HL-60/S4 treated with phorbol 12-myristate 13-acetate at 8.2 ng/mL for 4 days and 3 days (cell line): ENCODE results near the gene GXYLT1.
"Not testable (repeated sequence)": the region's sequence is repeated elsewhere in the genome, so short reads cannot be mapped to it uniquely, and the experiment has no call there.

Experiments
- in situ Hi-C: fragments of 300-500 bp; cut with MboI; formaldehyde crosslinking; loops from 2 replicates; pipeline ENCODE4 v1.15.0; 2022; ENCODE audit warnings: low sequenced_read_pairs

Gene GXYLT1, protein sequence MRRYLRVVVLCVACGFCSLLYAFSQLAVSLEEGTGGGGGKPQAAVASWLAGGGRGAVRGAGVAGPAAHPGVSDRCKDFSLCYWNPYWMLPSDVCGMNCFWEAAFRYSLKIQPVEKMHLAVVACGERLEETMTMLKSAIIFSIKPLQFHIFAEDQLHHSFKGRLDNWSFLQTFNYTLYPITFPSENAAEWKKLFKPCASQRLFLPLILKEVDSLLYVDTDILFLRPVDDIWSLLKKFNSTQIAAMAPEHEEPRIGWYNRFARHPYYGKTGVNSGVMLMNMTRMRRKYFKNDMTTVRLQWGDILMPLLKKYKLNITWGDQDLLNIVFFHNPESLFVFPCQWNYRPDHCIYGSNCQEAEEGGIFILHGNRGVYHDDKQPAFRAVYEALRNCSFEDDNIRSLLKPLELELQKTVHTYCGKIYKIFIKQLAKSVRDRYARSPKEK

DNA sequence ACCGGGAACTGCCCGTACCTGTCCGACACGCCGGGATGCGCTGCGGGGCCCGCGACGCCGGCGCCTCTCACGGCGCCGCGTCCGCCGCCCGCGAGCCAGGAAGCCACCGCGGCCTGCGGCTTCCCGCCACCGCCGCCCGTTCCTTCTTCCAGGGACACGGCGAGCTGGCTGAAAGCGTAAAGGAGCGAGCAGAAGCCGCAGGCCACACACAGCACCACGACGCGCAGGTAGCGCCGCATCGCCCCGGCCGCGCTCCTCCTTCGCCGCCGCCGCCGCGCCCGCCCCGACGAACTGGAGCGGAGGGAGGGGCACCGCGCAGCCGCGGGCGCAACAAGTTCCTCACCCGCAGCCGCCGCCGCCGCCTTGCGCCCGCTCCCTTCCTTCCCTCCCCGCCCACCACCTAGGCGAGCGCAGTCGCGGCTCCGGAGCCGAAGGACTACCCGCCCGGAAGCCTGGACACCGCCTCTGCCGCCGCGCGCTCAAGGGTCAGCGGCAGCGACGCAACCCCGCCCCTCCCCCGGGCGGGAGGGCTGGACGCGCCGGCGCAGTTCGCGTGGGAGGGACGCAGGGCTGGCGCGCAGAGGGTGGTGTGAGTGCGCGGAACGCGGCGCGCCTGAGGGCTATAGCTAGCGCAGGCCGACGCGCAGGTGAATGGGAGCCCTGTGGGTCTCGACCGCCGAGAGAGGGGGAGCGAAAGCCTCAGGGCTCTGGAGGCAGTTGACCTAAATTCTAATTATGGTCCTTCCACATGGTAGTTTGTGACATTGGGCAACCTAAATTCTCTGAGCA is at the start of gene GXYLT1:
Gene GXYLT1, minus strand, starts transcription at position 467 of the 789 bp plus-strand sequence. Its CDS starts 228 bp downstream, at position 239.
- in situ Hi-C loops: loop anchor here (25.0 kb wide), 1 partner anchor 193 kb away; the partner anchor contains the start of genes PPHLN1 and ZCRB1

DNA sequence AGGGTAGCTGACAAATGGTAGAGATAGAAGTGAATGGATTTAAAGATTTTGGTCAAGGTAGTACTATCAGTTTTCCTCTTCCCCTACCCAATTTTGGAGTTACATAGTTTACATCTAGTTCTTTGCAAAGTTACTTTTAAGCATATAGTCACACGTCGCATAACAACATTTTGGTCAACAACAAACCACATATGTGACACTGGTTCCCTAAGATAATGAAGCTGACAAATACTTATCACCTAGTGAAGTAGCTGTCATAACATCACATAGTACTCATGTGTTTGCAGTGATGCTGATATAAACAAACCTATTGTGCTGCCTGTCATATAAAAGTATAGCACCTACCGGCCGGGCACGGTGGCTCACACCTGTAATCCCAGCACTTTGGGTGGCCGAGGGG is 48.0 kb upstream of the GXYLT1 start:
- in situ Hi-C loops: no loop called here

DNA sequence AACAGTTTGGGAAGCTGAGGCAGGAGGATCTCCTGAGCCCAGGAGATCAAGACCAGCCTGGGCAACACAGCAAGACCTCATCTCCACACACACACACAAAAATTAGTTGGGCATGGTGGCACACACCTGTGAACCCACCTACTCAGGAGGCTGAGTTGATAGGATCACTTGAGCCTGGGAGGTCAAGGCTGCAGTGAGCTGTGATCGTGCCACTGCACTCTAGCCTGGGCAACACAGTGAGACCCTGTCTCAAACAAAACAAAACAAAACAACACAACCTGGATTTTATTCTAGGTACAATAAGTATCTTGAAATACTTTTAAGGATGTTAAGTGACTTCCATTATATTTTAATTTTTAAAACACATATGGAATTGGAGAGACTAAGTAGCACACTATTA is 47.6 kb upstream of the GXYLT1 start:
- in situ Hi-C loops: no loop called here

DNA sequence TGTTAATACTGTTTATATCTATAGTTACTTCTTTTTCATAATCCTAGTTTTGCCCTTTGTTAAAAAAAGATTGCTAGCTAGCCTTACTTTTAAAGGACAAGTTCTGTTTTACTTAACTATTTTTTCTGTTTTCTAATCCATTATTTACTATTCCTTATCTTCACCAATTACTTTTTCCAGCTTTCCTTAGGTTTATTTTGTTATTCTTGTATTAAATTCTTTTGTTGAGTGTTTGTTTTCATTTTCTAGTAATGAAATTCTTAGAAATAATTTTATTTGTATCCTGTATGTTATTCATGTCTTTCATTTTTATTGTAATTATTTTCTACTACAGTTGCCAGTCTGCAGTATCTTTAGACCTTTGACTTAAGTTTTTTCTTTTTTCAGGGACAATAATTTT is 45.7 kb upstream of the GXYLT1 start:
- in situ Hi-C loops: no loop called here

DNA sequence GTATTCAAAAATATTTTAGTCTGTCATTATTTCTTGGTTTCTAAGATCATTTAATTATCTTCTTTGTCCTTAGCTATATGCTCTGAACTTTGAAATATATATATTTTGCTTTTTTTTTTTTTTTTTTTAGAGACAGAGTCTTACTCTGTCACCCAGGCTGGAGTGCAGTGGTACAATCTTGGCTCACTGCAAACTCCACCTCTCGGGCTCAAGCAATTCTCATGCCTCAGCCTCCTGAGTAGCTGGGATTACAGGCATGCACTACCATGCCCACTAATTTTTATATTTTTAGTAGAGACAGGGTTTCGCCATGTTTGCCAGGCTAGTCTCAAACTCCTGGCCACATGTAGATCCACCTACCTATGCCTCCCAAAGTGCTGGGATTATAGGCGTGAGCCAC is 43.6 kb upstream of the GXYLT1 start:
- in situ Hi-C loops: not testable (repeated sequence)

DNA sequence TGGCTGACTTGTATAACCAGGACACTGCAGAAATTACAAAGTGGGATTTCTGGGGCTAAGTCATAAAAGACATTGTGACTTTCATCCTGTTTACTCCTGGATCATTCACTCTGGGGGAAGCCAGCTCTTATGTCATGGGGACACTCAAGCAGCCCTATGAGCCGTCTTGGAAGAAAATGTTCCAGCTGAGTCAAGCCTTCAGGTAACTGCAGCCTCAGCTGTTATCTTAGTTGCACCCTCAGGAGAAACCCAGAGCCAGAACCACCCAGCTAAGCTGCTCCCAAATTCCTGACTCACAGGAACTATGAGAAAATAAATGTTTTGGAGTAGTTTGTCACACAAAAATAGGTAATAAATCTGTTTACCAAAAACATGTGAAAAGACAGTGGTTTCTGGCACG is 43.1 kb upstream of the GXYLT1 start:
- in situ Hi-C loops: no loop called here

DNA sequence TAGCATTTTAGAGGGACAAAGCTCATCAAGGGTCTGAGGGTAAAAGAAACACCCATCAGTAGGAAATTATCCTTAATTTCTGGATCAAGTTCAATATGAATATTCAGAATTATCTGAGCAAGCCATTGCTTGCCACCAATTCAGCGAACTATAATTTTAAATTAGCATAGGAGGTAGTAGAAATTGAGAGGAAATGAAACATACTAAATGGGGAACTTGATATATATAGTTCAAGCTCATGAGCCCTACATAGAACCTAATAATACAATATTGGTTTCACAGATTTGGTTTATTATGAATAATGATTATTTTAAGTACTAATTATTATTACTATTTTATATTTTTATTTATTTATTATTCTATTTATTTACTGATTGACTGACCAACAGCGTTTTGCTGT is 42.1 kb upstream of the GXYLT1 start:
- in situ Hi-C loops: no loop called here

DNA sequence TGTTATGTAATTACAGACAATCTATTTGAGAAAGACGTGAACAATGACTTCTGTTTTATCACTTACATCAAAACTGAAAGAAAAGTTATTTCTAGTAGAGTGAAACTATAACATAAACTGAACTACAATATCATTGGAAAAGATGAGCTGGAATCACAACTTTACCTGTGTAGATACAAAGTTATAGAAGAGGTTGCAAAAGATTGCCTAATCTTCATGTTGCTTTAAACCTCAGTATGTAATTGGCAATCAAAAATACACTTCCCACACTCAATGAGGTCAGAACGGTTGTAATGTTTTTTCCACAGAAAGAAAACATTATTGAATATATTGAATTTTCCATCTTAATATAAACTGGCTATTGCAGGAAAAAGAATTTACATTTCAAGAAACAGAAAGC is 37.7 kb upstream of the GXYLT1 start:
- in situ Hi-C loops: no loop called here

DNA sequence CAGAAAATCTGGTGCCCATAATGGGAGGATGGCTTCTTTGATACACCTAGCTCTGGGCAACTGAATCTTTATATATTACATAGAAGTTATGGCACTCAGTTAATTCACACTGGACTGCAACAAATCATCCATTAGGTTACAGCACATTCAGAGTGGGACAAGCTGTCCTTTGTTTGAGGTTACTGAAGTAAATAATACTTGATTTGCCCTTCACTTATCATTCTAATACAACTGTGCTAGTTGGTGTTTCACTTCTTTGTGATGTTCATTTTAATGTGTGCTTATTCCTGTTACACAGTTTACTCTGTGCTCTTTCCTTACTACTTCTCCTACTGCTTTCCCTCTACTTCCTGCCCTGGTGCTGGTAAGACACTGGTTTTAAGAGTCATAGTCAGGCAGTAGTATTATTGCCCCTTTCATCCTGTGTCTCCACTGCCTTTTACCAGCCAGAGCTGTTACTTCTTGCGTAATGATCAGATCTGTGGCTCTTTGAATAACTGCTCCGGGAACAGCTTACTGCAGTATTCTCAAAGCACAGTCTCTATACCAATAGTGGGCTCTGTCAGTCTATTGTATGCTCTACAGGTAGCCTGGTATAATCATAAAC is 36.4 kb upstream of the GXYLT1 start:
- in situ Hi-C loops: no loop called here

DNA sequence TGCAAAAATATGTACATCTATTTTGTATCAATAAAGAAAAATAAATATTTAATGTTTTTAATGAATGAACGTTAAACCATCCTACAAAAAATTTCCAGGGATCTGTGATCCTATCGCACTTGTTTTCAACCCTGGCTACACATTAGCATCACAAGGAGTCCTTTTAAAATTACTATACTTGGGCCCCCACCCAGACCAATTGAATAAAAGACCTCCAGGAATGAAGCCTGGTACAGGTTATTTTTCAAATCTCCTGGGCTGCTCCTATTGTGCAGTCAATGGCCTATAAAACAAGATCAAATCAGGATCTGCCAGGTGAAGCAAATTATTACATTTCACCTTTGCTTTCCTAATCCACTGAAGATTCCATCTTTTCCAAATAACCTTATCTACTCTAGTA is 33.4 kb upstream of the GXYLT1 start:
- in situ Hi-C loops: no loop called here

DNA sequence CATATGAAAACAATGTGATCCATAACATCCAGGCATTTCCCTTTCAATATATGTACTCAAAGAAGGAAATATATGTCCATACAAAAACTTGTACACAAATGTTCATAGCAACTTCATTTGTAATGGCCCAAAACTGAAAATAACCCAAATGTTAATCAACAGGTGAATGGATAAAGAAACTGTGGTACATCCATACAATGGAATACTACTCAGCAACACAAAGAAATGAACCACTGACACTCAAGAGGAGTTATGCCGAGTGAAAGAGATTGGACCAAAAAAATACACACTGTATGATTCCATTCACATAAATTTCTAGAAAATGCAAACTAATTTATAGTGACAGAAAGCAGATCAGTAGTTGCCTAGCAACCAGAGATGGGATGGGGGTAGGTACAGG is 30.3 kb upstream of the GXYLT1 start:
- in situ Hi-C loops: no loop called here

DNA sequence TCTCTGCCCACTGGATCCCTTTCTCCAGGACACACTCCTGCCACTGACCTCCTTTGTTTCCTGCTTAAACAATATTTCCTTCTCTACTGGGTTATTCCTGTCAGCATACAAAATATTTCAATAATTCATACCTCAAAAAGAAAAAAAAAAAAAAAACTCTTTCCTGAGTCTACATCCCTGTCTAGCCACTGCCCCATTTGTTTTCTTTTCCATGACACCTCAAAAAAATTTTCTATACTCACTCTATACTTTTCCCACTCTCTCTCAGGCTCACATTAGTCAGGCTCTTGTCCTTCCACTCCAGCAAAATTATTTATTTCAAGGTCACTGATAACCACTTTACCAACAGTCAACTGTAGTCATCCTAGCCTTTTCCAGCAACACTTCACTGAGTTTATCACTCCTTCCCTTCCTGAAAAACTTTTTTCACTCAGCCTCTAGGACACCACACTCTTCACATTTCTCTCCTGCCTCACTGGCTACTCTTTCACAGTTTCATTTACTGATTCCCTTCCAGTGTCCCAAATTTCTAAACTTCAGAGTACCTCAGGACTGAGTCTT is 29.4 kb upstream of the GXYLT1 start:
- in situ Hi-C loops: no loop called here

DNA sequence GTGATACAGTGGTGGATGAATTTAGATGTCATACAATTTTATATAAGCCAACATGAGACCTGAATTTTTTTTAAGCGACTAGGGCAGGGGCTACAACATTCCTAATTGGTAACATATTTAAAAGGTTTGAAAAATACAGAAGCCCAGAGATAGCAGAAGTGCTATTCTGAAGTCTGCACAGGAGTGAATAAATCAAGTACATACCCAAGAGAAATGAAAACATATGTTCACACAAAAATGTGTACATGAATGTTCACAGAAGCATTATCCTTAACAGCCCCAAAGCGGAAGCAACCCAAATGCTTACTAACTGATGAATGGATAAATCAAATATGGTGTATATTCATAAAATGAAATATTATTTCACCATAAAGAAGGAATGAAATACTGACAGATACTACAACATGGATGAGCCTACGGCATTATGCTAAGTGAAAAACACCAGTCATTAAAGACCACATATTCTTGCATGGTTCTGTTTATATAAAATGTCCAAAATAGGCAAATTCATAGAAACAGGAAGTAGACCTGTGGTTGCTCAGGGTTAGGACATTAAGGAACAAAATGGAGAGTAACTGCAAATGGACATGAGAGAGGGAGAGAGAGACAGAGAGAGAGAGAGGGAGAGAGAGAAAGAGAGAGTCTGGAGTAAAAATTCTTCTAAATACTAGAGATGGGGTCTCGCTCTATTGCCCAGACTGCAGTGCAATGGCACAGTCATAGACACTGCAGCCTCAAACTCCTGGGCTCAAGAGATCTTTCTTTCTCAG is 28.0 kb upstream of the GXYLT1 start:
- in situ Hi-C loops: no loop called here

DNA sequence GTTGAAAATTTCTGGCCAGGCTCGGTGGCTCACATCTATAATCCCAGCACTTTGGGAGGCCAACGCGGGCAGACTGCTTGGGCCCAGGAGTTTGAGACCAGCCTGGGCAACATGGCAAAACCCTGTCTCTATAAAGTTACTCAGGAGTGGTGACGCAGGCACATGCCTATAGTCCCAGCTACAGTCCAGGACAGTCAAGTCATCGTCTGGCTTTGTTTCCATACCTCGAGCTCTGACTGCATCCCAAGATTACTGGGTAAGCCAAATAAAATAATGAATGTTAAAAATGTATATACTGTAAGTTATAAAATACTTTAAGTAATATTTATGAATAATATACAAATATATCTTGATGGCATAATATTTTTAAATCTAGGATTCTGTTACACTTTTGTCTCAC is 23.0 kb upstream of the GXYLT1 start:
- in situ Hi-C loops: no loop called here

DNA sequence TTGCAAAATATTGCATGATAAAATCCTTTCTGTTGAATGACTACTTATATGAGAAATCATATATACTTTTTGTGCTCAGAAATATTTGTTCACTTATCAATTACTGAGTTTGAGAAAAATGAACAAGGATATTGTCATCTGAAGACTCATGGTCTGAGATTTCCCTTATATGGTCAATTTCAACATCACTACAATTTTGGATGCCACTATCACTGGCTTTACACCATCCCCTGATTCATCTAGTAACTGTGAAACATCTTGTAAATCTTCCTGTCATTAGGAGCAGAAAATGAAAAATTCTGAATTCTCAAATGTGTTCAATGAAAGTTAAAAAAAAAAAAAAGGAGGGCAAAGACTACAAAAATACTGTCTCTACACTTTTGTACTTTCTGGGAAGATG is 21.8 kb upstream of the GXYLT1 start:
- in situ Hi-C loops: no loop called here

DNA sequence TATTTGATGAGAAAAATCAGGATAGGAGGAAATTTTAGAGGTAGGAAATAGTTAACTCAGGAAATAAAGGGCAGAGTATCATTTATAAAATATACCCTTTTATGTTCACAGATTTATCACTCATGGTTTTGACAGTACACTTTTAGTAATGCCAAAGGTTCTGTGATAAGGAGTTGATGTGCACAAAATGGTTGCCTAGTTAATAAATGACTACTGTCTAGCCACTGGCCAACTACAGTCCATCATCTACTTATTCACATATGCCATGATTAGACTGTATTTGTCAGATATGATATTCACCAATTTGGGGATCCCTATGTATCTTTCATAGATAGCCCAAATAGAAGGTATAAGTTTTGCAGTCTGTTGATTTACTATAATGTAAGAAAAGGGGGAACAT is 19.2 kb upstream of the GXYLT1 start:
- in situ Hi-C loops: no loop called here

DNA sequence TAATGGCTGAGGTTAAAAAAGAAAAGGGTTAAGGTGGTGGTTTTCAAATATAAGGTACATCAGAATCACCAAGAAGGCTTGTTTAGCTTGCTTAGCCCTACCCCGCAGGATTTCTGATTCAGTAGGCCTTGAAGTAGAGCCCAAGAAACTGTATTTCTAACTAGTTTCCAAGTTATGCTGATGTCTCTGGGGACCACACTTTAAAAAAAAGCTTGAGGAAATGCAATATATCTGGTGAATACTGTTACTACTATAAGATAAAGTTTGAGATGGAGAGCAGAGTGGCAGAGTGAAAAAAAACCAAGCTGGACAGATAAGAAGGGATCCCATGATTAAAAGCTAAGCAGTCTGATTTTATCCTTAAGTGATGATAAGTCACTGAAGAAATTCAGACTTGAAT is 18.3 kb upstream of the GXYLT1 start:
- in situ Hi-C loops: no loop called here

DNA sequence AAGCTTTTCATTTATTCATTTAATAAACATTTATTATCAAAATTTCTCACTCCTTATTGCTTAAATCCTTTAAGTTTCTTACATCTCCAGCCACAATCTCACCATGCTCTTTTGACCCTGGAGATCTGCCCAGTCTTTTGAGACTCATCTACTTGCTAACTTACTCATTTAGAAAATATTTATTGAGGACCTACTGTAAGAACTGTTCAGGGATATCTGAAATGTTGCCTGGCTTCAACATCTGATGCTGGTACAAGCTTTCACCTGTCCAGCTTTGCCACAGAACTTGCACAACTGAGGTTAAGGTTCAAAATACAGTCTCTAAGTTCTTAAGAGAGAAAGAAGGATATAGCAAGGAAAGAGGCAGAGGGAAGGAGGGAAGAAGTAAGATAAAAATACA is 17.5 kb upstream of the GXYLT1 start:
- in situ Hi-C loops: no loop called here

DNA sequence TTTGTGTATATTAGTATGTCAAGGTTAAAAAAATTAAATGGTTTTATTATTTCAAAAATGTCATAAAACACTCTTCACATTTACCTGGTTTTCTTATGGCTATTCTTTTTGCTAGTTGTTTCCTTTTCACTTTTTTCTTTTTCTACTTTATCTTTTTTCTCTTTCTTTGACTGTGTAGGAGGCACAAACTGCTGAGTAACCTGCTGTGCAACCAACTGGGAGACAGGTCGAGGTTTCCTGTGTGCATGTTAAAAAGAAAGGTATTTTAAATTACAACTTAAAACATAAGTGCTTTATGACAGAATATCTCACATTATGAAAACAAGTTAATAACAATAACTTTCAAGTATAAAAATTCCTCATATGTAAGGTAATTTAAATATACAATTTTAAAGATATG is 16.9 kb upstream of the GXYLT1 start:
- in situ Hi-C loops: no loop called here

DNA sequence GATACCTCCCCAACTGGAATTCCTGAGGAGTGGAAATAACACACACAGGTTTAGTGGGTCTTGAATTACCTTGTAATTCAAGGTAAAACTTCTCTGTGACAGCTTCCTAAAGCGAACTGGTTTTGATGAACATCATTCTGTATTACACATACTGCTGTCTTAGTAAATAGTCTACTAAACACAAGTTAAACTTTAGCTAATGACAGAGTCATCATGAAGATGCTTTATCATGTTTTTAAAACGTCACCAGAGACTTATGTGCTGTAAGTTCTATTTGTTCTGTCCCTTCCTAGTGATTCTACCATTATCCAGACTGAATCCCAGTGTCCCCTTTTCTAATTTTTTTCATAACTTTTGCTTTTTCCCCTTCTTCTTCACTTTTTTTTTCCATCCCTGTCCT is 11.6 kb upstream of the GXYLT1 start:
- in situ Hi-C loops: no loop called here
